GM18867 (cell line): Measurements from ENCODE around the gene ECE2.
"Not testable (repeated sequence)": the region's sequence is repeated elsewhere in the genome, so short reads cannot be mapped to it uniquely, and the experiment has no call there.

Experiments
- ATAC-seq: cut with Tn5 transposase; IDR thresholded peaks from one replicate; pipeline ENCODE4 v1.9.1; 2021; ENCODE audit warnings: mild to moderate bottlenecking, moderate library complexity; ENCODE audit not compliant: unreplicated experiment

Gene ECE2

GRCh38 chr3:184335291-184335660, 59.5 kb downstream of the ECE2 start:
- no peak for ATAC-seq

- peak; percentile 77 for ATAC-seq
Measured at GRCh38 chr3:184335661-184336546, 60.1 kb downstream of the ECE2 start.

- no peak for ATAC-seq
Measured at GRCh38 chr3:184336547-184337398, 61.0 kb downstream of the ECE2 start.

GRCh38 chr3:184337399-184337714, 61.5 kb downstream of the ECE2 start, which contains the start of gene FAM131A:
FAM131A (plus strand) TSS chr3:184337600; CDS start chr3:184337631, 31 bp downstream.
- ATAC-seq, result no peak

GRCh38 chr3:184337981-184338380, 62.2 kb downstream of the ECE2 start:
- no peak for ATAC-seq

- no peak for ATAC-seq
Measured at GRCh38 chr3:184338511-184338945, 62.7 kb downstream of the ECE2 start.

GRCh38 chr3:184339001-184339400, 63.2 kb downstream of the ECE2 start:
- no peak for ATAC-seq

GRCh38 chr3:184339451-184340135, 63.8 kb downstream of the ECE2 start:
- not testable (repeated sequence) for ATAC-seq

GRCh38 chr3:184341925-184342324, 66.1 kb downstream of the ECE2 start:
- no peak for ATAC-seq
